ENCODE results near the gene APH1B.

Gene APH1B

DNA sequence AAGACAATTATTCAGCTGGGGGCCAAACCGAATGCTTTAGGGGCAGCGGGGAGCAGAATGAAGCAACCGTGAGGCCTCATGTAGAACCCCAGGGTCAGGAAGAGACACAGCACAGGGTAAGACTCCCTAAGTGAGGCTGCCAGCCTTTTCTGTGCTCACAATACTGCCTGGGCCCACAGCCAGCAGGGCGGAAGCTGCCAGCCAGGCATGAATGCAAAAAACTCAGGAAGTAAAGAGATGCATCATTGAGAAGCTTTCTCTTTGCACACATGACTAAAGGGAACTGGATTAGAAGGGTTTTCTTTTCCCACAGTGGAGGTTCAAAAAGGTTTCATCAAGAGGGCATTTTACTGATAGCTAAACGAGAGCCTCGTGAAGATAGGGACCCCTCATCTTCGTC, 71.0 kb downstream of the APH1B start:
- Histone ChIP-seq H3K27me3 (no peaks in the 10 kb centered on the region), H3K4me3 (ENCODE audit: low read depth in 1 of 2, low read length in 1 of 2) (no peak overlapping the region)

DNA sequence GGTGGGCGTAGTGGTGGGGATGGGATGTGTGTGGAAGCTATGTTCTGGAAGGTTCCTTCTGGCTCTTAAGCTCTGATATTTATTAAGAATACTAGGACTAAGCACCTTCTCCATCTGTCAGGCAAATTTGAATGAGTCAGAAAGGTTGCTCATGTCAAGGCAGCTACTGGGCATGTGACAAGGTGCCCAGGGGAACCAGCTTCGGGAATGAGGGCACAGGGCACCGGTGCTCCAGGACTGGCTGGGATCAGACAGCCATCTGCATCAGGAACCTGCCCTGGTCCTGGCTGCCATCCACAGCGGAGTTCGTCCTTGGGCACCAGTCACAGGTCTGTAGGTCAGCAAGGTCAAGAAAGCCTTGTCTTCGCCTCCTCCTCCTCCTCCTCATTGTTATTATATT, 71.8 kb downstream of the APH1B start:
- Histone ChIP-seq H3K27me3 (no peaks in the 10 kb centered on the region), H3K36me3 (no peaks in the 10 kb centered on the region), H3K9me3 (no peaks in the 10 kb centered on the region), H3K4me3 (ENCODE audit: low read depth in 1 of 2, low read length in 1 of 2) (no peak overlapping the region), H3K4me1 (ENCODE audit: control insufficient read depth in 1 of 2, insufficient read depth in 1 of 2, low read depth in 1 of 2, low read length in 1 of 2) (no peaks in the 10 kb centered on the region), H3K27ac (no peak overlapping the region)
- TF ChIP-seq, protein P1, sequence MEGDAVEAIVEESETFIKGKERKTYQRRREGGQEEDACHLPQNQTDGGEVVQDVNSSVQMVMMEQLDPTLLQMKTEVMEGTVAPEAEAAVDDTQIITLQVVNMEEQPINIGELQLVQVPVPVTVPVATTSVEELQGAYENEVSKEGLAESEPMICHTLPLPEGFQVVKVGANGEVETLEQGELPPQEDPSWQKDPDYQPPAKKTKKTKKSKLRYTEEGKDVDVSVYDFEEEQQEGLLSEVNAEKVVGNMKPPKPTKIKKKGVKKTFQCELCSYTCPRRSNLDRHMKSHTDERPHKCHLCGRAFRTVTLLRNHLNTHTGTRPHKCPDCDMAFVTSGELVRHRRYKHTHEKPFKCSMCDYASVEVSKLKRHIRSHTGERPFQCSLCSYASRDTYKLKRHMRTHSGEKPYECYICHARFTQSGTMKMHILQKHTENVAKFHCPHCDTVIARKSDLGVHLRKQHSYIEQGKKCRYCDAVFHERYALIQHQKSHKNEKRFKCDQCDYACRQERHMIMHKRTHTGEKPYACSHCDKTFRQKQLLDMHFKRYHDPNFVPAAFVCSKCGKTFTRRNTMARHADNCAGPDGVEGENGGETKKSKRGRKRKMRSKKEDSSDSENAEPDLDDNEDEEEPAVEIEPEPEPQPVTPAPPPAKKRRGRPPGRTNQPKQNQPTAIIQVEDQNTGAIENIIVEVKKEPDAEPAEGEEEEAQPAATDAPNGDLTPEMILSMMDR (IDR thresholded peaks at IDR 0.05), result no peak

More for the DNA sequence above, 71.0 kb downstream of the APH1B start:
- Histone ChIP-seq H3K36me3 (no peaks in the 10 kb centered on the region), H3K27ac (no peak overlapping the region), H3K4me1 (ENCODE audit: control insufficient read depth in 1 of 2, insufficient read depth in 1 of 2, low read depth in 1 of 2, low read length in 1 of 2) (no peaks in the 10 kb centered on the region), H3K9me3 (no peaks in the 10 kb centered on the region)
- TF ChIP-seq, protein P1 (IDR thresholded peaks at IDR 0.05), result no peak

DNA sequence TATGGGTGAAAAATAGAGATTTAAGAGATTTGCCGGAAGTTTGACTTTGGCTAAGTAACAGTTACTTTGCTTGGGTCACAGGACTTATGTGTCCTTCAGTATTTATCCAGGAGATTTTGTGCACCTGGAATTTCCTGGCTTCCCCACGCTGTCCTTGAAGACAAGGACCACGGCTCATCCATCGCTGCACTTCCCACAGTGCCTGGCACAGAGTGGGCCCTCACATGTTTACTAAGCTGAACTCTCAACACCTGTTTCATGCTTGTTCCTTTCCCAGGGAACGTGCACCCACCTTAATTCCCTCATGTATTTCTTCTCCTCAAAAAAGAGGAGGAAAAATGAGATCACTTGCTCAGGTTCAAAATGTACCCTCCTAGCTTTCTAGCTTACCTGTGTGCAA, 72.2 kb downstream of the APH1B start:
- H3K36me3 ChIP-seq, result no peaks in the 10 kb centered on the region
- H3K4me3 ChIP-seq (ENCODE audit: low read depth in 1 of 2, low read length in 1 of 2), result no peak overlapping the region
- no peaks in the 10 kb centered on the region for H3K27me3 ChIP-seq
- H3K4me1 ChIP-seq (ENCODE audit: control insufficient read depth in 1 of 2, insufficient read depth in 1 of 2, low read depth in 1 of 2, low read length in 1 of 2), result no peaks in the 10 kb centered on the region
- H3K27ac ChIP-seq, result no peak overlapping the region
- H3K9me3 ChIP-seq, result no peaks in the 10 kb centered on the region
- TF ChIP-seq, protein P1 (IDR thresholded peaks at IDR 0.05), result no peak

DNA sequence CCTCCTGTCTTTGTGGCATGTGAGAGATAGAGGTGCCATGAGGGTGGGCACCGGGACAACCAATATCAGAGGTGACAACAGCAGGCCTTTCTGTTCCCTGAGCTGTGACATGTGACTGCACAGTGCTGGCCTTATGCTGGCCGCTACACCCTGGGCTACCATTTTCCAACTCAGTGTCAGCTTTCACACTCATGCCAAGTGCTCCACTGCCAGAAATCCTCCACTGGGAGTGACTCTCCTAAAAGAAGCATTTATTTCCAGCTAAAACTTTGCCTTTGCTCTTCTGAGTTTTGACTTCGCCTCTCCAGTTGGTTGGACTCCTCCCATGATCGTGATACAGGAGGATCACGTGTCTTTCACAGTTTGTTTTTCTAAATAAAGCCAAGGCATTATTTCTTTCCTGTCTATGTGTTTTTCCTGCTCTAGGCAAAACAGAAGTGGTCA, 72.8 kb downstream of the APH1B start:
- Histone ChIP-seq H3K36me3 (no peaks in the 10 kb centered on the region), H3K27ac (no peak overlapping the region), H3K4me1 (ENCODE audit: control insufficient read depth in 1 of 2, insufficient read depth in 1 of 2, low read depth in 1 of 2, low read length in 1 of 2) (no peaks in the 10 kb centered on the region), H3K9me3 (no peaks in the 10 kb centered on the region), H3K27me3 (no peaks in the 10 kb centered on the region), H3K4me3 (ENCODE audit: low read depth in 1 of 2, low read length in 1 of 2) (no peak overlapping the region)
- TF ChIP-seq, protein P1 (IDR thresholded peaks at IDR 0.05), result no peak

DNA sequence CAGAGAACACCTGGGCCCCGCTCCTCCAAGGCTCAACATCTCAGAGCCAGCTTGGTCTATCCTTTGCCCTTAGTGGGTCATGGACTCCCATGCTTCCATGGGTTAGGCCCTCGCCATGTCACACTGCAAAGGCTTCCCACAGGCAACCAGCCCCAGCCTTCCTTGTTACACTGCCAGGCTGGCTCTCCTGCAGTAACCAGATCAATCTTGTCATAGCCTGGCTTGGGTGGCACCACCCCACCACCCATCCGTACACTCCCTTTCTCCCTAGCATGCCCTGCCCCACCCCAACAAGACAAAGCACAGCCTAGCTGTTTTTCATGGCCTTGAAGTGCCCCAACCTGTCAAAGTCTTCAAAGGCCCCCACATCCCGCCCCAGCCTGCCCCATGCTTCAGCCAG, 73.8 kb downstream of the APH1B start:
- H3K4me3 ChIP-seq (ENCODE audit: low read depth in 1 of 2, low read length in 1 of 2), result no peak overlapping the region
- no peak overlapping the region for H3K27ac ChIP-seq
- TF ChIP-seq, protein P1 (IDR thresholded peaks at IDR 0.05), result no peak
- no peaks in the 10 kb centered on the region for H3K9me3 ChIP-seq
- H3K36me3 ChIP-seq, result no peaks in the 10 kb centered on the region
- H3K4me1 ChIP-seq (ENCODE audit: control insufficient read depth in 1 of 2, insufficient read depth in 1 of 2, low read depth in 1 of 2, low read length in 1 of 2), result no peaks in the 10 kb centered on the region
- no peaks in the 10 kb centered on the region for H3K27me3 ChIP-seq

DNA sequence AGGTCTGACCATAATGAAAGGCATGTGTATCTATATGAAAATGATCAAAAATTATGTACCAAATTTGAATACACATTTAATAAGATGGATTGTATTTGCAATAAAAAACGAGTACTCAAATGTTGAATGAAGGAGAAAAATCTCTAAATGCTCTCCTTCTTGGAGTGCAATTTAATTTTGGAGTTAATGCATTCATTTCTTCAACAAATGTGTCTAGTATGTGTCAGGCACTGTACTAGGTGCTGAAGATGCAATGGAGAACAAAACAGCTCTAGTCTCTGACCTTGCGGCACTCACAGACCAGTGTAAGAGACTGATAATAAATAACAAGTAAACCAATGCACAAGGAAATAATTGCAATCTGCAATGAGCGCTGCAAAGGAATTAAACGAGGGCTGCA, 75.4 kb downstream of the APH1B start:
- Histone ChIP-seq H3K27me3 (no peaks in the 10 kb centered on the region), H3K36me3 (no peaks in the 10 kb centered on the region), H3K4me1 (ENCODE audit: control insufficient read depth in 1 of 2, insufficient read depth in 1 of 2, low read depth in 1 of 2, low read length in 1 of 2) (no peaks in the 10 kb centered on the region), H3K9me3 (no peaks in the 10 kb centered on the region), H3K4me3 (ENCODE audit: low read depth in 1 of 2, low read length in 1 of 2) (no peak overlapping the region), H3K27ac (no peak overlapping the region)
- TF ChIP-seq, protein P1 (IDR thresholded peaks at IDR 0.05), result no peak
